Effector memory CD4-positive, alpha-beta T cell (primary cell): ENCODE data around the gene MALRD1.

ENCODE experiments used
- DNase-seq, 3 donors: peaks; one replicate each; pipeline ENCODE4 v3.0.0-alpha.2; 2020
- H3K27ac ChIP-seq: 2 replicates; pipeline ENCODE4 v1.7.0; 2013; ENCODE audit warnings: mild to moderate bottlenecking, low read length, moderate library complexity; ENCODE audit not compliant: insufficient read depth, poor library complexity, severe bottlenecking
- H3K27me3 ChIP-seq: replicated peaks from 2 replicates; pipeline ENCODE4 v1.7.0; 2013; ENCODE audit warnings: mild to moderate bottlenecking, low read length; ENCODE audit not compliant: insufficient read depth, control insufficient read depth, poor library complexity, severe bottlenecking
- H3K36me3 ChIP-seq: 2 replicates; pipeline ENCODE4 v1.7.0; 2013; ENCODE audit warnings: mild to moderate bottlenecking, low read length, moderate library complexity; ENCODE audit not compliant: control insufficient read depth, insufficient read depth
- H3K4me1 ChIP-seq: 2 replicates; pipeline ENCODE4 v1.7.0; 2013; ENCODE audit warnings: low read length, mild to moderate bottlenecking; ENCODE audit not compliant: control insufficient read depth, insufficient read depth, poor library complexity, severe bottlenecking
- H3K4me3 ChIP-seq: 2 replicates; pipeline ENCODE4 v1.7.0; 2013; ENCODE audit warnings: low read length, low read depth, mild to moderate bottlenecking; ENCODE audit not compliant: insufficient read depth, poor library complexity, severe bottlenecking
- H3K9me3 ChIP-seq: 2 replicates; pipeline ENCODE4 v1.7.0; 2013; ENCODE audit warnings: mild to moderate bottlenecking, low read length, moderate library complexity; ENCODE audit not compliant: control insufficient read depth

Gene MALRD1

DNA sequence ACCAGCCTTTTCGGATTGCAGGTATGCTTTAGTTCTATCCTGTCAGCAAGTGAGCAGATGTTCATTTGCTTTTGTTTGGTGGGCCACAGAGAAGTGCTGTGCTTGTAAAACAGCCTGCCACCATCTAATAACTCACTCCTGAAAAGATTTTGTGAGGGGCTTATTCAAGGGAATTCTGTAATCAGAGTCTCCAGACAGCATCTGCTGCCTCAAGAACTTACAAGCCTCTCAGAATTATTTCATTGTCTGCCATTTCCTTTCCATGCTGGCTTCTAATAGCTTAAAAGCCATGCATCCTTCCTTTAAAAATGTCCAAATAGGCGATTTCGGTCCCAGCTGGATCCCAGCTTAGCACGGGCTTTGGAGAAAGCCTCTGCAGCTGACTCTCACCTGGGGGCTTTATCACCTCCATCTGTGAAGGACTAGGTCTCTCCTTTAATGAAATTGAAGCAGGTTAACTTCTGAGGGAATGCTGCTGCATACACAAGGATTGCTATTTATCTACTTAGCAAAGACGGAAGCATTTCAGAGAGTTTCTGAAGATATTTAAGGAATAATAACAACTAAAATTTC, 48.0 kb downstream of the MALRD1 start:
- no peak overlapping the region for H3K4me3 ChIP-seq
- DNase-seq = no peak
- no peak overlapping the region for H3K27ac ChIP-seq
- no peaks in the 10 kb centered on the region for H3K9me3 ChIP-seq
- H3K27me3 ChIP-seq = no peaks in the 10 kb centered on the region
- H3K4me1 ChIP-seq = no peaks in the 10 kb centered on the region
- no peaks in the 10 kb centered on the region for H3K36me3 ChIP-seq

GRCh38 chr10:19097151-19097550, 48.5 kb downstream of the MALRD1 start:
- H3K9me3 ChIP-seq = no peaks in the 10 kb centered on the region

GRCh38 chr10:19098803-19099202, 50.2 kb downstream of the MALRD1 start:
- Histone ChIP-seq H3K9me3 (no peaks in the 10 kb centered on the region), H3K27me3 (no peaks in the 10 kb centered on the region), H3K27ac (no peak overlapping the region), H3K36me3 (no peaks in the 10 kb centered on the region), H3K4me1 (no peaks in the 10 kb centered on the region), H3K4me3 (no peak overlapping the region)
- DNase-seq = no peak

More at GRCh38 chr10:19097151-19097550, 48.5 kb downstream of the MALRD1 start:
- Histone ChIP-seq H3K27ac (no peak overlapping the region), H3K27me3 (no peaks in the 10 kb centered on the region), H3K4me3 (no peak overlapping the region), H3K4me1 (no peaks in the 10 kb centered on the region), H3K36me3 (no peaks in the 10 kb centered on the region)
- no peak for DNase-seq

- H3K27me3 ChIP-seq = no peaks in the 10 kb centered on the region
- H3K4me3 ChIP-seq = no peak overlapping the region
- no peaks in the 10 kb centered on the region for H3K9me3 ChIP-seq
- H3K36me3 ChIP-seq = no peaks in the 10 kb centered on the region
- no peak overlapping the region for H3K27ac ChIP-seq
- DNase-seq = no peak
- no peaks in the 10 kb centered on the region for H3K4me1 ChIP-seq
These were observed 58.8 kb downstream of the MALRD1 start for GRCh38 chr10:19107406-19107805.

- H3K36me3 ChIP-seq = no peaks in the 10 kb centered on the region
- no peaks in the 10 kb centered on the region for H3K9me3 ChIP-seq
- H3K4me1 ChIP-seq = no peaks in the 10 kb centered on the region
- no peaks in the 10 kb centered on the region for H3K27me3 ChIP-seq
- no peak overlapping the region for H3K4me3 ChIP-seq
- H3K27ac ChIP-seq = no peak overlapping the region
- DNase-seq = no peak
These were observed 63.1 kb downstream of the MALRD1 start for GRCh38 chr10:19111501-19112267.

GRCh38 chr10:19117438-19117837, 68.8 kb downstream of the MALRD1 start:
- H3K27ac ChIP-seq = no peak overlapping the region
- H3K9me3 ChIP-seq = no peaks in the 10 kb centered on the region
- no peak overlapping the region for H3K4me3 ChIP-seq
- no peaks in the 10 kb centered on the region for H3K27me3 ChIP-seq
- no peak for DNase-seq
- H3K4me1 ChIP-seq = no peaks in the 10 kb centered on the region
- no peaks in the 10 kb centered on the region for H3K36me3 ChIP-seq

GRCh38 chr10:19119191-19119590, 70.6 kb downstream of the MALRD1 start:
- H3K27ac ChIP-seq = no peak overlapping the region
- H3K36me3 ChIP-seq = no peaks in the 10 kb centered on the region
- H3K27me3 ChIP-seq = no peaks in the 10 kb centered on the region
- DNase-seq = no peak
- no peaks in the 10 kb centered on the region for H3K9me3 ChIP-seq
- no peaks in the 10 kb centered on the region for H3K4me1 ChIP-seq
- H3K4me3 ChIP-seq = no peak overlapping the region

DNA sequence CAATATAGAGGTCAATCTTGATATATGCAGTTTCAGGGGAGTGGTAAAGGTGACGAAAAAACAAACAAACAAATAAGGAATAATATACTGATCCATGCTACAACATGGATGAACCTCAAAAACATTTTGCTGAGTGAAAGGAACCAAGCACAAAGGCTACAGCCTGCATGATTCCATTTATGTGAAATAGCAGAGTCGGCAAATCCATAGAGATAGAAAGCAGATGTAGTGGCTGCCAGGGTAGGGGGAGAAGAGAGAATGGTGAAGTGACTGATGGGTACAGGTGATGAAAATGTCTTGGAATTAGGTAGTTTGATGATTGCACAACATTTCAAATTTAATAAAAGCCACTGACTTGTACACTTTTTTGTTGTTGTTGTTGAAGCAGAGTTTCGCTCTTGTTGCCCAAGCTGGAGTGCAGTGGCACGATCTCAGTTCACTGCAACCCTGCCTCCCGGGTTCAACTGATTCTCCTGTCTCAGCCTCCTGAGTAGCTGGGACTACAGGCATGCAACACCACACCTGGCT, 71.8 kb downstream of the MALRD1 start:
- Histone ChIP-seq H3K9me3 (no peaks in the 10 kb centered on the region), H3K27ac (no peak overlapping the region), H3K36me3 (no peaks in the 10 kb centered on the region), H3K27me3 (no peaks in the 10 kb centered on the region), H3K4me1 (no peaks in the 10 kb centered on the region), H3K4me3 (no peak overlapping the region)
- no peak for DNase-seq

DNA sequence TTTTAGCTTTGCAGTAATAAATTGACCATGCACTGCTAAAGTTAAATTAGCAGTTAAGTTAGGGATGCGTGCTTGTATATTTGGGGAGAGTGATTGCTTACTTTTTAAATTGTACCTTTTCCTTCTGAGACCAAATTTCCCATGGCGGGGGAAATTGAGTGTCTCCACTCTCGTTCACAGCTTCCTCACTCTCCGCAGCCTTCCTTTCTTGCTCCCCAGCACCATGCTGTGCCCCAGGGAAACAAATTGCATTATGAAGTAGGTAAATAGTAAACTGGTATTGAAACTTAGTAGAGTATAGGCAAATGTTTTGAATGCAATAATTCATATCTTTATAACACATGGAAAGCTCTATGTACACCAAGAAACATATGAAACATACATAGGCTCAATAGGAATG, 85.4 kb downstream of the MALRD1 start:
- H3K9me3 ChIP-seq = no peaks in the 10 kb centered on the region
- no peaks in the 10 kb centered on the region for H3K36me3 ChIP-seq
- H3K4me3 ChIP-seq = no peak overlapping the region
- no peaks in the 10 kb centered on the region for H3K27me3 ChIP-seq
- H3K27ac ChIP-seq = no peak overlapping the region
- no peaks in the 10 kb centered on the region for H3K4me1 ChIP-seq
- DNase-seq = no peak

GRCh38 chr10:19142967-19143366, 94.4 kb downstream of the MALRD1 start:
- Histone ChIP-seq H3K27ac (no peak overlapping the region), H3K27me3 (no peaks in the 10 kb centered on the region), H3K4me1 (no peaks in the 10 kb centered on the region), H3K9me3 (no peaks in the 10 kb centered on the region), H3K4me3 (no peak overlapping the region), H3K36me3 (no peaks in the 10 kb centered on the region)
- DNase-seq = no peak
